Panc1 (cell line): Measurements from ENCODE around the gene CATSPER3. TPM values are rescaled to one million over a fixed set of nuclear protein-coding genes. Genes with fewer than 3 reads are reported as not detected.

Source experiments
- ATAC-seq: fragments of 200-7000 bp; cut with Tn5 transposase; 2 replicates; pipeline ENCODE4 v1.9.1; 2020; ENCODE audit warnings: mild to moderate bottlenecking, moderate library complexity
- BruUV-seq: library from RNA; stranded (reverse); fragments of 400-500 nt; replicated peaks from 2 replicates; lab custom pipeline; 2021; lab: Mats Ljungman, UMichigan
- CTCF ChIA-PET: fragments of 300-600 bp; sonication (Branson Sonifier 250); formaldehyde crosslinking; loops from one replicate; lab custom pipeline; 2022; ENCODE audit warnings: antibody characterized with exemption; lab: Charles Lee
- POLR2A ChIA-PET: fragments of 300-600 bp; sonication (Branson Sonifier 250); formaldehyde crosslinking; loops from one replicate; lab custom pipeline; 2022; ENCODE audit warnings: antibody characterized with exemption; lab: Charles Lee
- DNase-seq: peaks from one replicate; pipeline ENCODE4 v3.0.0-alpha.2; 2010; ENCODE audit warnings: low read depth, low spot score
- H3K27ac ChIP-seq: 2 replicates; pipeline ENCODE4 v1.5.1; 2011; ENCODE audit warnings: mild to moderate bottlenecking, low read length, inconsistent platforms
- H3K27me3 ChIP-seq: fragments of 200-500 bp; sonication (Bioruptor generic); 2 replicates; pipeline ENCODE4 v1.6.0; 2014; ENCODE audit warnings: low read length, inconsistent platforms; ENCODE audit not compliant: control insufficient read depth, insufficient read depth
- H3K36me3 ChIP-seq: fragments of 200-500 bp; sonication (Bioruptor generic); 2 replicates; pipeline ENCODE4 v1.5.1; 2014; ENCODE audit warnings: inconsistent platforms, mild to moderate bottlenecking, low read length, moderate library complexity; ENCODE audit not compliant: control insufficient read depth, insufficient read depth
- H3K4me1 ChIP-seq: 2 replicates; pipeline ENCODE4 v1.5.1; 2011; ENCODE audit warnings: inconsistent platforms, mild to moderate bottlenecking, low read length, moderate library complexity; ENCODE audit not compliant: control insufficient read depth, insufficient read depth
- H3K4me3 ChIP-seq, 2 experiments: 2 replicates each; pipeline ENCODE4 v1.5.1; 2011 to 2012; ENCODE audit warnings: low read depth in 2 of 2, low read length in 2 of 2, mild to moderate bottlenecking in 2 of 2, inconsistent platforms in 1 of 2, moderate library complexity in 1 of 2
- H3K9me3 ChIP-seq: fragments of 200-500 bp; sonication (Bioruptor generic); 2 replicates; pipeline ENCODE4 v1.5.1; 2014; ENCODE audit warnings: low read depth, mild to moderate bottlenecking, inconsistent platforms, low read length, moderate library complexity; ENCODE audit not compliant: control insufficient read depth, insufficient read depth
- CTCF ChIP-seq: fragments of 450-650 bp; IDR thresholded peaks from 2 replicates; pipeline ENCODE4 v1.5.1; 2017; ENCODE audit warnings: mild to moderate bottlenecking
- POLR2AphosphoS5 ChIP-seq: IDR thresholded peaks from 2 replicates; pipeline ENCODE4 v1.6.1; 2012; ENCODE audit warnings: mild to moderate bottlenecking, low read depth, low read length, moderate library complexity
- REST ChIP-seq, 2 experiments: IDR thresholded peaks; 2 replicates each; pipeline ENCODE4 v1.6.1; 2011 to 2012; ENCODE audit warnings: low read depth in 2 of 2, control low read depth in 1 of 2, low read length in 1 of 2, mild to moderate bottlenecking in 1 of 2, moderate library complexity in 1 of 2; ENCODE audit not compliant: insufficient read depth in 1 of 2
- SIN3A ChIP-seq: IDR thresholded peaks from 2 replicates; pipeline ENCODE4 v1.6.1; 2012; ENCODE audit warnings: low read depth, mild to moderate bottlenecking, low read length, moderate library complexity, borderline replicate concordance; ENCODE audit not compliant: insufficient read depth
- TCF7L2 ChIP-seq: IDR thresholded peaks from 2 replicates; pipeline ENCODE4 v1.6.1; 2011; ENCODE audit warnings: mild to moderate bottlenecking, low read depth, low read length, inconsistent platforms
- in situ Hi-C: cut with HindIII; loops from 2 replicates; pipeline ENCODE4 v1.10.0; 2016; ENCODE audit warnings: low sequenced_read_pairs, low pct_unique_long_range_greater_than_20kb
- intact Hi-C: fragments of 100-400 bp; cut with micrococcal nuclease; formaldehyde crosslinking; loops from one replicate; pipeline ENCODE4 v1.10.0; 2022; ENCODE audit not compliant: unreplicated experiment
- total RNA-seq: library from RNA; stranded (reverse); gene quantifications from one replicate; pipeline ENCODE4 v1.2.1, GENCODE V29; 2021; ENCODE audit not compliant: unreplicated experiment

The CATSPER3 gene
- total RNA-seq, 1 experiment from 2014 or later = 0.69 TPM

GRCh38 chr5:135030956-135031812, 63.5 kb downstream of the CATSPER3 start:
- POLR2A ChIA-PET = interaction anchor here (0.5 to 0.6 kb wide), 3 partner anchors 10 to 150 kb away, joined by 3 read pairs; no protein-coding TSS in a partner anchor
- no peaks in the 10 kb centered on the region for H3K9me3 ChIP-seq
- peaks cover 25% of the 10 kb centered on the region for H3K4me1 ChIP-seq
- peak; percentile 40 for ATAC-seq
- no TSS peak for BruUV-seq
- in situ Hi-C loops = no loop called here
- CTCF ChIA-PET = interaction anchor here (0.7 kb wide), 1 partner anchor 173 kb away, joined by 4 read pairs; no protein-coding TSS in a partner anchor
- DNase-seq = no peak
- TF ChIP-seq CTCF = no peak
- no peak for TF ChIP-seq POLR2AphosphoS5
- no peak for TF ChIP-seq TCF7L2
- no peak for TF ChIP-seq REST (IDR thresholded peaks at IDR 0.05; ENCODE audit: insufficient read depth in 1 of 2, low read depth in 2 of 2, low read length in 1 of 2)
- no peak for TF ChIP-seq SIN3A
- intact Hi-C loops = loop anchor here (5.0 kb wide), 1 partner anchor 161 kb away; no protein-coding TSS in a partner anchor
- H3K27me3 ChIP-seq = no peaks in the 10 kb centered on the region
- peak overlapping the region; percentile 76 to 96 for H3K4me3 ChIP-seq
- H3K36me3 ChIP-seq = peaks cover 4% of the 10 kb centered on the region; the same call in 1 of the 2 replicates
- H3K27ac ChIP-seq = peak overlapping the region; percentile 92

GRCh38 chr5:135031813-135032694, 64.3 kb downstream of the CATSPER3 start:
- H3K27me3 ChIP-seq = no peaks in the 10 kb centered on the region
- TF ChIP-seq REST (IDR thresholded peaks at IDR 0.05; ENCODE audit: insufficient read depth in 1 of 2, low read depth in 2 of 2, low read length in 1 of 2) = no peak
- no peak for TF ChIP-seq CTCF
- no peaks in the 10 kb centered on the region for H3K9me3 ChIP-seq
- in situ Hi-C loops = no loop called here
- BruUV-seq = TSS peak; percentile 75
- ChIA-PET POLR2A (interaction anchor here (0.6 kb wide), 1 partner anchor 93 kb away, joined by 3 read pairs; no protein-coding TSS in a partner anchor), CTCF (interaction anchor here (0.7 kb wide), 1 partner anchor 172 kb away, joined by 4 read pairs; no protein-coding TSS in a partner anchor)
- peaks cover 4% of the 10 kb centered on the region; the same call in 1 of the 2 replicates for H3K36me3 ChIP-seq
- H3K4me3 ChIP-seq = peak overlapping the region; percentile 76 to 96
- intact Hi-C loops = loop anchor here (5.0 kb wide), 1 partner anchor 160 kb away; no protein-coding TSS in a partner anchor
- ATAC-seq (0 out of 2 replicates have a peak, but pooled peaks have one; percentile 15), DNase-seq (no peak)
- H3K4me1 ChIP-seq = peaks cover 24% of the 10 kb centered on the region
- H3K27ac ChIP-seq = peak overlapping the region; percentile 92
